T-helper 17 cell (primary cell): ENCODE data around the gene PNMA6F. TPM values are rescaled to one million over a fixed set of nuclear protein-coding genes. Genes with fewer than 3 reads are reported as not detected.
"Not testable (repeated sequence)": the region's sequence is repeated elsewhere in the genome, so short reads cannot be mapped to it uniquely, and the experiment has no call there.

Experiments
- ATAC-seq: fragments of 150-1000 bp; cut with Tn5 transposase; 2 replicates; pipeline ENCODE4 v1.10.0; 2021; ENCODE audit warnings: mild to moderate bottlenecking, moderate library complexity
- DNase-seq, 3 donors: peaks; one replicate each; pipeline versions ENCODE4 v3.0.0 to v3.0.0-alpha.2; 2020 to 2021
- H3K9me3 ChIP-seq: one replicate; pipeline ENCODE4 v1.7.0; 2013; ENCODE audit warnings: low read length, mild to moderate bottlenecking; ENCODE audit not compliant: control insufficient read depth, poor library complexity, severe bottlenecking
- H3K27ac Mint-ChIP-seq: one replicate; pipeline ENCODE4 v1.8.0; 2022; ENCODE audit warnings: mild to moderate bottlenecking, moderate library complexity, mixed read lengths
- H3K27me3 Mint-ChIP-seq: one replicate; pipeline ENCODE4 v1.8.0; 2022; ENCODE audit warnings: mixed read lengths
- H3K36me3 Mint-ChIP-seq: one replicate; pipeline ENCODE4 v1.8.0; 2022; ENCODE audit warnings: low read depth, mixed read lengths
- H3K4me1 Mint-ChIP-seq: one replicate; pipeline ENCODE4 v1.8.0; 2022; ENCODE audit warnings: mild to moderate bottlenecking, mixed read lengths
- H3K4me3 Mint-ChIP-seq: one replicate; pipeline ENCODE4 v1.8.0; 2022; ENCODE audit warnings: mild to moderate bottlenecking, moderate library complexity, mixed read lengths
- total RNA-seq, 4 donors: library from RNA in 2 of 4; stranded (reverse) in 2 of 4; gene quantifications; one replicate each; pipeline ENCODE4 v1.2.3 and lab custom pipeline; 2022 to 2026

The PNMA6F gene
- total RNA-seq, 2 donors from 2014 or later: not detected

GRCh38 chrX:153275418-153275817 is 46.1 kb downstream of the PNMA6F start:
- H3K36me3 Mint-ChIP-seq, ATAC-seq, H3K27ac Mint-ChIP-seq, H3K27me3 Mint-ChIP-seq, DNase-seq, H3K4me1 Mint-ChIP-seq, H3K4me3 Mint-ChIP-seq, H3K9me3 ChIP-seq: not testable (repeated sequence)

- not testable (repeated sequence) for H3K27me3 Mint-ChIP-seq, H3K9me3 ChIP-seq, DNase-seq, H3K4me1 Mint-ChIP-seq, H3K27ac Mint-ChIP-seq, H3K4me3 Mint-ChIP-seq, H3K36me3 Mint-ChIP-seq, ATAC-seq
These were observed 49.0 kb downstream of the PNMA6F start for GRCh38 chrX:153272584-153272983.

- not testable (repeated sequence) for H3K36me3 Mint-ChIP-seq, ATAC-seq, H3K9me3 ChIP-seq, H3K4me1 Mint-ChIP-seq, H3K4me3 Mint-ChIP-seq, DNase-seq, H3K27ac Mint-ChIP-seq, H3K27me3 Mint-ChIP-seq
These were observed 49.5 kb downstream of the PNMA6F start for GRCh38 chrX:153272070-153272469.

Other genes starting within 250 kb of the PNMA6F start
- under 1 TPM; 0.20 to 0.52 TPM for gene PNMA6A, start 249.3 kb downstream of the PNMA6F start, total RNA-seq
- not detected for gene MAGEA1, start 142.5 kb downstream of the PNMA6F start, total RNA-seq
- gene ZNF275, start 12.4 kb upstream of the PNMA6F start, total RNA-seq: 10 to 100 TPM; 12.0 to 12.4 TPM
- gene PNMA6E, start 79.6 kb upstream of the PNMA6F start, total RNA-seq: not detected
- 1 to 10 TPM in 1 of 2 donors, under 1 TPM in 1; 0.50 to 1.2 TPM for gene ZFP92, start 89.7 kb upstream of the PNMA6F start, total RNA-seq
- 1 to 10 TPM; 2.0 to 3.3 TPM for gene TREX2, start 124.3 kb upstream of the PNMA6F start, total RNA-seq
- gene HAUS7, start 148.8 kb upstream of the PNMA6F start, total RNA-seq: 10 to 100 TPM; 27.1 to 34.2 TPM
- not detected for gene BGN, start 173.2 kb upstream of the PNMA6F start, total RNA-seq
- not detected for gene ATP2B3, start 195.9 kb upstream of the PNMA6F start, total RNA-seq